Trophoblast cell (in vitro differentiated cells and primary cell): ENCODE data around the gene USP17L24. TPM values are rescaled to one million over a fixed set of nuclear protein-coding genes. Genes with fewer than 3 reads are reported as not detected.
"Not testable (repeated sequence)": the region's sequence is repeated elsewhere in the genome, so short reads cannot be mapped to it uniquely, and the experiment has no call there.

Experiments used
- DNase-seq, 2 donors: peaks; one replicate each; pipeline ENCODE4 v3.0.0-alpha.2; 2016
- H2AFZ ChIP-seq: 2 replicates; pipeline ENCODE4 v1.6.1; 2013; ENCODE audit warnings: low read length, moderate library complexity, mild to moderate bottlenecking; ENCODE audit not compliant: insufficient read depth, poor library complexity
- H2AK5ac ChIP-seq: 2 replicates; pipeline ENCODE4 v1.6.1; 2013; ENCODE audit warnings: mild to moderate bottlenecking, low read length
- H2BK120ac ChIP-seq: 2 replicates; pipeline ENCODE4 v1.6.1; 2013; ENCODE audit warnings: low read length, mild to moderate bottlenecking, moderate library complexity; ENCODE audit not compliant: insufficient read depth, poor library complexity
- H2BK12ac ChIP-seq: 2 replicates; pipeline ENCODE4 v1.6.1; 2013; ENCODE audit warnings: mild to moderate bottlenecking, low read length, moderate library complexity
- H2BK5ac ChIP-seq: 2 replicates; pipeline ENCODE4 v1.6.1; 2013; ENCODE audit warnings: low read length, low read depth, moderate library complexity, mild to moderate bottlenecking; ENCODE audit not compliant: poor library complexity
- H3K14ac ChIP-seq: 2 replicates; pipeline ENCODE4 v1.6.1; 2013; ENCODE audit warnings: mild to moderate bottlenecking, low read length
- H3K18ac ChIP-seq: 2 replicates; pipeline ENCODE4 v1.6.1; 2013; ENCODE audit warnings: mild to moderate bottlenecking, low read length
- H3K23ac ChIP-seq: 2 replicates; pipeline ENCODE4 v1.6.1; 2013; ENCODE audit warnings: low read length
- H3K27ac ChIP-seq: 2 replicates; pipeline ENCODE4 v1.5.1; 2013; ENCODE audit warnings: low read depth, mild to moderate bottlenecking, inconsistent platforms, low read length, moderate library complexity
- H3K27me3 ChIP-seq: 2 replicates; pipeline ENCODE4 v1.6.1; 2013; ENCODE audit warnings: inconsistent platforms, mild to moderate bottlenecking, low read length, moderate library complexity; ENCODE audit not compliant: insufficient read depth
- H3K36me3 ChIP-seq, 2 experiments: 1 replicate in 1 of 2; 2 replicates in 1 of 2; pipeline ENCODE4 v1.6.1; 2013; ENCODE audit warnings: low read length in 2 of 2, mild to moderate bottlenecking in 2 of 2, moderate library complexity in 1 of 2; ENCODE audit not compliant: insufficient read depth in 2 of 2, control insufficient read depth in 1 of 2
- H3K4ac ChIP-seq: 2 replicates; pipeline ENCODE4 v1.6.1; 2013; ENCODE audit warnings: low read depth, mild to moderate bottlenecking, low read length, moderate library complexity
- H3K4me1 ChIP-seq, 2 experiments: 1 replicate in 1 of 2; 2 replicates in 1 of 2; pipeline ENCODE4 v1.6.1; 2013; ENCODE audit warnings: low read length in 2 of 2, mild to moderate bottlenecking in 2 of 2, moderate library complexity in 1 of 2; ENCODE audit not compliant: insufficient read depth in 2 of 2, control insufficient read depth in 1 of 2
- H3K4me2 ChIP-seq: 2 replicates; pipeline ENCODE4 v1.6.1; 2013; ENCODE audit warnings: inconsistent platforms, mild to moderate bottlenecking, low read length, moderate library complexity
- H3K4me3 ChIP-seq: 2 replicates; pipeline ENCODE4 v1.5.1; 2013; ENCODE audit warnings: mild to moderate bottlenecking, low read depth, low read length, inconsistent platforms
- H3K79me1 ChIP-seq: one replicate; pipeline ENCODE4 v1.6.1; 2013; ENCODE audit warnings: low read length
- H3K79me2 ChIP-seq: 2 replicates; pipeline ENCODE4 v1.6.1; 2013; ENCODE audit warnings: low read length, mild to moderate bottlenecking; ENCODE audit not compliant: control insufficient read depth, insufficient read depth, poor library complexity
- H3K9ac ChIP-seq: 2 replicates; pipeline ENCODE4 v1.6.1; 2013; ENCODE audit warnings: mild to moderate bottlenecking, low read length
- H3K9me3 ChIP-seq: 2 replicates; pipeline ENCODE4 v1.6.1; 2013; ENCODE audit warnings: low read depth, mild to moderate bottlenecking, control low read depth, inconsistent platforms, low read length; ENCODE audit not compliant: insufficient read depth
- H4K12ac ChIP-seq: 2 replicates; pipeline ENCODE4 v1.6.1; 2013; ENCODE audit warnings: low read depth, mild to moderate bottlenecking, low read length, moderate library complexity
- H4K8ac ChIP-seq: 2 replicates; pipeline ENCODE4 v1.6.1; 2013; ENCODE audit warnings: low read depth, mild to moderate bottlenecking, low read length, moderate library complexity
- H4K91ac ChIP-seq: one replicate; pipeline ENCODE4 v1.6.1; 2013; ENCODE audit warnings: low read depth, mild to moderate bottlenecking, low read length, moderate library complexity
- WGBS: extraction: QIAGEN DNeasy Blood & Tissue Kit; methylation state at CpG from one replicate; pipeline ENCODE4 v1.1.7; 2013; ENCODE audit warnings: missing lambda C conversion rate; ENCODE audit not compliant: insufficient read length, insufficient coverage; ENCODE audit errors: extremely low coverage; 5-methylcytosine and 5-hydroxymethylcytosine counted together
- polyA plus RNA-seq: library from polyadenylated mRNA; stranded (reverse); fragments of 200-250 nt; gene quantifications from 2 replicates; pipeline ENCODE4 v1.2.3, GENCODE V29; 2013

Gene USP17L24
- polyA plus RNA-seq: not detected in 2 replicates

DNA sequence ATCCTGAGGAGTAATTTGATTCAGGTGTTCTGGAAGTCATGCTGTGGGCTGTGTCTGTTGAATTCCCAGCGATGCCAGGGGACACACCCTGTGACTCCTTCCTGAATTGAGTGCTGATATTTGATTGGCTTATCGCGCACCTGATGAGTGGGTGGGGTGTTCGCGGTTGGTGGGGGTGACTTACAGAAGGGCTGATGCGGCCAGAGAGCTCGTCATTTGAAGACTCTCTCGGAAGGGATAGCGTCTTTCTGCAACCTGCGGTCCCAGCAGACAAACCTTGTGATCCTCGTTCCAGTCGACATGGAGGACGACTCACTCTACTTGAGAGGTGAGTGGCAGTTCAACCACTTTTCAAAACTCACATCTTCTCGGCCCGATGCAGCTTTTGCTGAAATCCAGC lies at the start of gene USP17L24:
USP17L24 (plus strand) TSS at position 301 of the 400 bp plus-strand sequence; CDS start at position 301, 0 bp downstream.
- H3K23ac ChIP-seq, H3K4me2 ChIP-seq, H2BK120ac ChIP-seq, H3K4ac ChIP-seq, H3K79me2 ChIP-seq, H4K12ac ChIP-seq, H2AK5ac ChIP-seq, H2AFZ ChIP-seq, H2BK12ac ChIP-seq, H3K36me3 ChIP-seq, H4K91ac ChIP-seq, H3K9ac ChIP-seq, H3K27me3 ChIP-seq, H3K27ac ChIP-seq, H3K14ac ChIP-seq, H2BK5ac ChIP-seq, DNase-seq, H3K79me1 ChIP-seq, H3K4me3 ChIP-seq, H3K18ac ChIP-seq, H3K9me3 ChIP-seq, H3K4me1 ChIP-seq, H4K8ac ChIP-seq: not testable (repeated sequence)
- no CpG with 5 or more reads among the region's 15 CpGs for WGBS

- H3K23ac ChIP-seq, H3K4me2 ChIP-seq, H3K27me3 ChIP-seq, H2BK120ac ChIP-seq, H3K4me3 ChIP-seq, H3K79me2 ChIP-seq, H4K91ac ChIP-seq, H3K9ac ChIP-seq, H3K79me1 ChIP-seq, H3K4me1 ChIP-seq, H3K18ac ChIP-seq, H2BK5ac ChIP-seq, H3K4ac ChIP-seq, H2BK12ac ChIP-seq, H3K14ac ChIP-seq, H3K27ac ChIP-seq, H3K36me3 ChIP-seq, H3K9me3 ChIP-seq, H2AK5ac ChIP-seq, H4K12ac ChIP-seq, H4K8ac ChIP-seq, H2AFZ ChIP-seq, DNase-seq: not testable (repeated sequence)
- WGBS: no CpG with 5 or more reads among the region's 13 CpGs
Measured at GRCh38 chr4:9324191-9324590, 774 bp upstream of the USP17L24 start.

- H2AK5ac ChIP-seq, H3K9ac ChIP-seq, H2BK5ac ChIP-seq, H3K27me3 ChIP-seq, H3K4me2 ChIP-seq, DNase-seq, H4K8ac ChIP-seq, H4K12ac ChIP-seq, H2BK12ac ChIP-seq, H3K23ac ChIP-seq, H2AFZ ChIP-seq, H3K9me3 ChIP-seq, H3K4me3 ChIP-seq, H3K36me3 ChIP-seq, H3K4me1 ChIP-seq, H3K4ac ChIP-seq, H3K79me2 ChIP-seq, H4K91ac ChIP-seq, H2BK120ac ChIP-seq, H3K14ac ChIP-seq, H3K27ac ChIP-seq, H3K18ac ChIP-seq, H3K79me1 ChIP-seq: not testable (repeated sequence)
- WGBS: no CpG with 5 or more reads among the region's 15 CpGs
Measured at GRCh38 chr4:9329611-9330010, 4.6 kb downstream of the USP17L24 start, which contains the start of gene USP17L25. USP17L25 (plus strand) TSS chr4:9329911; CDS start chr4:9329911, 0 bp downstream.

- H3K4ac ChIP-seq, H4K12ac ChIP-seq, H2BK120ac ChIP-seq, H3K18ac ChIP-seq, DNase-seq, H3K79me2 ChIP-seq, H2AK5ac ChIP-seq, H3K36me3 ChIP-seq, H2AFZ ChIP-seq, H3K9ac ChIP-seq, H3K9me3 ChIP-seq, H3K27me3 ChIP-seq, H3K14ac ChIP-seq, H3K4me3 ChIP-seq, H3K27ac ChIP-seq, H3K79me1 ChIP-seq, H4K91ac ChIP-seq, H4K8ac ChIP-seq, H3K4me1 ChIP-seq, H2BK5ac ChIP-seq, H3K4me2 ChIP-seq, H2BK12ac ChIP-seq, H3K23ac ChIP-seq: not testable (repeated sequence)
- WGBS: no CpG with 5 or more reads among the region's 15 CpGs
Measured at GRCh38 chr4:9334358-9334757, 9.4 kb downstream of the USP17L24 start, which contains the start of gene USP17L26. USP17L26 (plus strand) TSS chr4:9334658; CDS start chr4:9334658, 0 bp downstream.
